ENCODE data around the gene NTSR1. TPM values are rescaled to one million over a fixed set of nuclear protein-coding genes. Genes with fewer than 3 reads are reported as not detected.

NTSR1 gene
- total RNA-seq, 1 experiment from 2014 or later: 44.1 TPM

- ChIA-PET POLR2A (interaction anchor here (0.8 kb wide), 1 partner anchor 8 kb away, joined by 9 read pairs; no protein-coding TSS in a partner anchor), CTCF (no interaction called here)
- TF ChIP-seq POLR2AphosphoS5 (IDR thresholded peaks at IDR 0.05; ENCODE audit: low read depth, low read length) (no peak), SIN3A (IDR thresholded peaks at IDR 0.05; ENCODE audit: borderline replicate concordance, insufficient read depth, low read depth, low read length) (no peak), TCF7L2 (IDR thresholded peaks at IDR 0.05; ENCODE audit: low read depth, low read length) (no peak)
- H3K36me3 ChIP-seq (ENCODE audit: control insufficient read depth, insufficient read depth, low read length): peaks cover 2% of the 10 kb centered on the region
- H3K27ac ChIP-seq (ENCODE audit: low read length): no peak overlapping the region
- BruUV-seq (replicated peaks): no TSS peak
- no peak for DNase-seq (ENCODE audit: low read depth, low spot score)
- in situ Hi-C loops (cut with HindIII; ENCODE audit: low pct_unique_long_range_greater_than_20kb, low sequenced_read_pairs) (no loop called here), intact Hi-C loops (cut with micrococcal nuclease; ENCODE audit: unreplicated experiment) (no loop called here)
- peaks cover 31% of the 10 kb centered on the region for H3K4me1 ChIP-seq (ENCODE audit: control insufficient read depth, insufficient read depth, low read length)
- no peaks in the 10 kb centered on the region for H3K9me3 ChIP-seq (ENCODE audit: control insufficient read depth, insufficient read depth, low read depth, low read length)
- no peaks in the 10 kb centered on the region for H3K27me3 ChIP-seq (ENCODE audit: control insufficient read depth, insufficient read depth, low read length)
- ATAC-seq: no peak
- H3K4me3 ChIP-seq (ENCODE audit: low read depth in 2 of 2, low read length in 2 of 2): no peak overlapping the region
Measured at GRCh38 chr20:62802026-62802712, 93.5 kb downstream of the NTSR1 start.

GRCh38 chr20:62804021-62804626 lies 95.5 kb downstream of the NTSR1 start:
- Histone ChIP-seq H3K4me1 (ENCODE audit: control insufficient read depth, insufficient read depth, low read length) (peaks cover 31% of the 10 kb centered on the region), H3K27ac (ENCODE audit: low read length) (peak overlapping the region; percentile 86), H3K4me3 (ENCODE audit: low read depth in 2 of 2, low read length in 2 of 2) (peak overlapping the region; percentile 55 to 70), H3K9me3 (ENCODE audit: control insufficient read depth, insufficient read depth, low read depth, low read length) (no peaks in the 10 kb centered on the region), H3K27me3 (ENCODE audit: control insufficient read depth, insufficient read depth, low read length) (no peaks in the 10 kb centered on the region), H3K36me3 (ENCODE audit: control insufficient read depth, insufficient read depth, low read length) (peaks cover 3% of the 10 kb centered on the region)
- no peak for ATAC-seq
- in situ Hi-C loops (cut with HindIII; ENCODE audit: low pct_unique_long_range_greater_than_20kb, low sequenced_read_pairs): no loop called here
- ChIA-PET POLR2A (interaction anchor here (0.5 to 0.7 kb wide), 2 partner anchors 141 to 276 kb away, joined by 3 read pairs; no protein-coding TSS in a partner anchor), CTCF (no interaction called here)
- TF ChIP-seq TCF7L2 (IDR thresholded peaks at IDR 0.05; ENCODE audit: low read depth, low read length): no peak
- TF ChIP-seq POLR2AphosphoS5 (IDR thresholded peaks at IDR 0.05; ENCODE audit: low read depth, low read length): no peak
- intact Hi-C loops (cut with micrococcal nuclease; ENCODE audit: unreplicated experiment): no loop called here
- no TSS peak for BruUV-seq (replicated peaks)
- no peak for DNase-seq (ENCODE audit: low read depth, low spot score)

- ChIA-PET CTCF (interaction anchor here (1.0 kb wide), 1 partner anchor 18 kb away, joined by 3 read pairs; no protein-coding TSS in a partner anchor), POLR2A (interaction anchor here (0.5 to 0.7 kb wide), 3 partner anchors 8 to 277 kb away, joined by 3 read pairs; partner anchors contain the start of gene MRGBP)
- Histone ChIP-seq H3K4me1 (ENCODE audit: control insufficient read depth, insufficient read depth, low read length) (peaks cover 31% of the 10 kb centered on the region), H3K27ac (ENCODE audit: low read length) (peak within 1 kb of the TSS; percentile 93), H3K9me3 (ENCODE audit: control insufficient read depth, insufficient read depth, low read depth, low read length) (no peaks in the 10 kb centered on the region), H3K27me3 (ENCODE audit: control insufficient read depth, insufficient read depth, low read length) (no peaks in the 10 kb centered on the region), H3K4me3 (ENCODE audit: low read depth in 2 of 2, low read length in 2 of 2) (peak within 1 kb of the TSS; percentile 70 to 71), H3K36me3 (ENCODE audit: control insufficient read depth, insufficient read depth, low read length) (peaks cover 5% of the 10 kb centered on the region)
- intact Hi-C loops (cut with micrococcal nuclease; ENCODE audit: unreplicated experiment) (no loop called here), in situ Hi-C loops (cut with HindIII; ENCODE audit: low pct_unique_long_range_greater_than_20kb, low sequenced_read_pairs) (no loop called here)
- peak; percentile 47 for ATAC-seq
- no TSS peak for BruUV-seq (replicated peaks)
- TF ChIP-seq REST (IDR thresholded peaks at IDR 0.05; ENCODE audit: insufficient read depth in 1 of 2, low read depth in 2 of 2, low read length in 1 of 2) (no peak), TCF7L2 (IDR thresholded peaks at IDR 0.05; ENCODE audit: low read depth, low read length) (no peak), SIN3A (IDR thresholded peaks at IDR 0.05; ENCODE audit: borderline replicate concordance, insufficient read depth, low read depth, low read length) (peak; percentile 80; the same call in 1 of the 2 replicates), CTCF (IDR thresholded peaks at IDR 0.05) (no peak), POLR2AphosphoS5 (IDR thresholded peaks at IDR 0.05; ENCODE audit: low read depth, low read length) (peak; percentile 42; the same call in 1 of the 2 replicates)
- no peak for DNase-seq (ENCODE audit: low read depth, low spot score)
Measured at GRCh38 chr20:62804627-62805154, 96.1 kb downstream of the NTSR1 start, which contains the start of gene OGFR. Gene OGFR, plus strand, starts transcription at chr20:62804835. Its CDS starts 25 bp downstream, at chr20:62804860.

All from Panc1 (cell line).